Epithelial cell of esophagus (primary cell): Measurements from ENCODE around the gene CTRL.
A peak's percentile ranks its signal among the peaks of the same experiment; 100 is the strongest.

Experiments
- DNase-seq: peaks from one replicate; pipeline ENCODE4 v3.0.0; 2010; ENCODE audit warnings: low read depth
- H3K4me3 ChIP-seq: 2 replicates; pipeline ENCODE4 v1.5.1; 2011; ENCODE audit warnings: mild to moderate bottlenecking, low read length, control low read depth
- CTCF ChIP-seq: IDR thresholded peaks from 2 replicates; pipeline ENCODE4 v1.5.1; 2011; ENCODE audit warnings: low read depth, mild to moderate bottlenecking, low read length, control low read depth, inconsistent platforms; ENCODE audit not compliant: insufficient read depth; ENCODE audit errors: missing control alignments

CTRL gene

GRCh38 chr16:67928147-67928546 is 3.5 kb downstream of the CTRL start:
- TF ChIP-seq CTCF, result no peak
- no peak for DNase-seq
- H3K4me3 ChIP-seq, result no peak overlapping the region

GRCh38 chr16:67927131-67927941 is 4.3 kb downstream of the CTRL start:
- no peak for TF ChIP-seq CTCF
- H3K4me3 ChIP-seq, result no peak overlapping the region

GRCh38 chr16:67926181-67926750 is 5.4 kb downstream of the CTRL start:
- TF ChIP-seq CTCF, result no peak
- H3K4me3 ChIP-seq, result no peak overlapping the region
- peak; percentile 77 for DNase-seq

More at GRCh38 chr16:67927131-67927941, 4.3 kb downstream of the CTRL start:
- no peak for DNase-seq

GRCh38 chr16:67924140-67924906 is 7.3 kb downstream of the CTRL start:
- TF ChIP-seq CTCF, result no peak
- DNase-seq, result no peak

GRCh38 chr16:67923414-67924116 is 8.1 kb downstream of the CTRL start:
- no peak overlapping the region for H3K4me3 ChIP-seq
- TF ChIP-seq CTCF, result no peak
- no peak for DNase-seq

More at GRCh38 chr16:67924140-67924906, 7.3 kb downstream of the CTRL start:
- no peak overlapping the region for H3K4me3 ChIP-seq

GRCh38 chr16:67922740-67923139 is 8.9 kb downstream of the CTRL start:
- TF ChIP-seq CTCF, result no peak
- H3K4me3 ChIP-seq, result no peak overlapping the region
- DNase-seq, result no peak
